SH-SY5Y (cell line): ENCODE data around the gene GPHA2.

Experiments
- GATA2 ChIP-seq: IDR thresholded peaks from 2 replicates; pipeline ENCODE4 v1.6.1; 2011; ENCODE audit warnings: mild to moderate bottlenecking, low read depth, low read length
- GATA3 ChIP-seq: IDR thresholded peaks from 2 replicates; pipeline ENCODE4 v1.6.1; 2011; ENCODE audit warnings: low read depth, mild to moderate bottlenecking, low read length, moderate library complexity

The GPHA2 gene

DNA sequence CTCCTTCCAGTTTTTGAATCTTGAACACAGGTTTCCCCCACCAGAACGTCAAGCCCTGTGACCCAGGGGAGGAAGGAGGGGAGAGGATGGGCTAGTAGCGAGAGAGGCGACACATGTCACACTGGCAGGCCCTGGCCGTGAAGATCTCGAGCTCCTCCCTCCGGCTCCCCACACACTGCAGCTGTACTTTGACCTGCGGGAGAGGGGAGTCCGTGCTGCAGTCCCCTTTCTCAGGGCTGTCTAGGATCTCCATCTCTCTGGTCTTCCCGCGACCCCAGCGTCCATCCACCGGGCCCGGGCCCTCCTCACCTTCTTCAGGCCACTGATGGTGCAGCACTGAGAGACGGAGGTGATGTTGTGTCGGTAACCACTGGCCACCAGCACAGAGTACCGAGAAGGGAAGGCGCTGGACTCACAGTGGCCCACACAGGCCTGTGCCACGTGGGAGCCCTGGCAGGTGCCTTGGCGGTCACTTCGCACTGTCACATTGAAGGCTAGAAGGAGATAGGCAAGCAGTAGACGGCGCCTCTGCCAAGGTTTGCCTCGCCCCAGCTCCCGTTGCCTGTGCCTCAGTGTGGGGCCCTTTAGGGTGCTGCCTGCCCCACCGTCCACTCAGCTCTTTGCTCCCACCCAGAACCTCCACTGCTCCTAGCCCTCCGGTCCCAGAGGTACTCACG, 873 bp downstream of the GPHA2 start:
- TF ChIP-seq GATA3 (no peak), GATA2 (no peak)

GRCh38 chr11:64933935-64934681, 1.6 kb downstream of the GPHA2 start:
- TF ChIP-seq GATA3 (no peak), GATA2 (no peak)

DNA sequence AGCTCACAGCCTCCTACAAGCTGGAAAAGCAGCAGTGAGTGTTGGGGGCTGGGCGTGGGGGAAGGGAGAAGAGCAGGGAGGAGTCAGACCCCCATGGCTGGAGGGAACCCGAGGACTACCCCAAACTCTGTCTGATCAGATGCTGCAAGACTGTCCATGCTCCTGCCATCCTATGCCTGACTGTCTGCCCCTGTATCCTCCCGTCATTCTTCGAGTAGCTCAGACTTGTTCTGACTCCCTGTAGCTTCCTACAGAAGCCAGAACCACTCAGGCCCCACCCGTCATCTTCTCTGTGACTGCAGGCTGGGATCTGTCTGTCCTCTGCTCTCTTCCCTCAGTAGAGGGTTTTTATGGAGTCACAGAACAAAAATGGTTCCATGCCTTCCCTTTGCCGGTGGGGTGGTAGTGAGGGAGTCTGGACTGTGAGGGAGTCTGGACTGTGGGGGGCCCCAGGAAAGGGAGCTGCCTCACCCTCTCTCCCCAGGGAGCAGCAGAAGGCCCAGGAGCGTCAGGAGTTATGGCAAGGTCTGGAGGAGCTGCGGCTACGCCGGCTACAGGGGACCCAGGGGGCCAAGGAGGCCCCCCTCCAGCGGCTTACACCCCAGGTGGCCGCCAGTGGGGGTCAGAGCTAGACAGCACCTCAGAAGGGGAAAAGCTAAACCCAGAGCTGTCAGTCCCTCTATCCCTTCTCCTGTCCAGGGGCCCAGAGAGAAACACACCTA, 2.3 kb downstream of the GPHA2 start:
- TF ChIP-seq GATA3 (no peak), GATA2 (no peak)

- TF ChIP-seq GATA2 (no peak), GATA3 (no peak)
Measured at GRCh38 chr11:64932324-64932723, 3.4 kb downstream of the GPHA2 start.

GRCh38 chr11:64931290-64931689, 4.4 kb downstream of the GPHA2 start:
- TF ChIP-seq GATA2 (no peak), GATA3 (no peak)

DNA sequence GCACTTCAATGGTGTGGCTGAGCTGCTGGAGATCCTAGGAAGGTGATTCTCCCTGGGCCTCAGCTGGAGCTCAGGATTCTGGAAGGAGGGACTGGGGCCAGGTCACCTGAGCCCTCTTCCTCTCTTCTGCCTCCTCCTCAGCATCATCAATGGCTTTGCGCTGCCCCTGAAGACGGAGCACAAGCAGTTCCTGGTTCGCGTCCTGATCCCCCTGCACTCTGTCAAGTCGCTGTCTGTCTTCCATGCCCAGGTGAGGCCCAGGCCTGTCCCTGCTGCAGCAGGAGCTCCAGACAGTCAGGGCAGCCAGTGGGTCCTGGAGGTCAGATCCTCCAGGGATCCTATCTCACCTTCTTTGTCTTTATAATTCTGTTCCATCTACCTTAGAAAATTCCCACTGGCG, 5.4 kb downstream of the GPHA2 start:
- TF ChIP-seq GATA3 (no peak), GATA2 (no peak)

GRCh38 chr11:64929625-64930024, 6.1 kb downstream of the GPHA2 start:
- TF ChIP-seq GATA2 (no peak), GATA3 (no peak)

- TF ChIP-seq GATA3 (no peak), GATA2 (no peak)
Measured at GRCh38 chr11:64928957-64929356, 6.7 kb downstream of the GPHA2 start.

DNA sequence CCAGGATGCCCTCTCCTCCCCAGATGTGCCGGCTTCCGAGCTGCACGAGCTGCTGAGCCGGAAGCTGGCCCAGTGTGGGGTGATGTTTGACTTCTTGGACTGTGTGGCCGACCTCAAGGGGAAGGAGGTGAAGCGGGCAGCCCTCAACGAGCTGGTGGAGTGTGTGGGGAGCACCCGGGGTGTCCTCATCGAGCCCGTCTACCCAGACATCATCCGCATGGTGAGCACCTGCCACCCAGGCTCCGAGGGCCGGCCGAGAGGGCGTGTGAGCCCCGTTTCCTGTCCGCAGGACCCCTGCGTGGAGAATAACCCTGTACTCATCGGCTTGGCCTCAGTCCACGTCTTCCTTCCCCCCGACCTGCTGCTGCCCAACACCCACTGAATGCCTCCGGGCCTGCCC, 9.0 kb downstream of the GPHA2 start:
- TF ChIP-seq GATA2, result no peak
- TF ChIP-seq GATA3, result no peak

GRCh38 chr11:64925536-64926436, 9.9 kb downstream of the GPHA2 start:
- TF ChIP-seq GATA2, result no peak
- TF ChIP-seq GATA3, result no peak

DNA sequence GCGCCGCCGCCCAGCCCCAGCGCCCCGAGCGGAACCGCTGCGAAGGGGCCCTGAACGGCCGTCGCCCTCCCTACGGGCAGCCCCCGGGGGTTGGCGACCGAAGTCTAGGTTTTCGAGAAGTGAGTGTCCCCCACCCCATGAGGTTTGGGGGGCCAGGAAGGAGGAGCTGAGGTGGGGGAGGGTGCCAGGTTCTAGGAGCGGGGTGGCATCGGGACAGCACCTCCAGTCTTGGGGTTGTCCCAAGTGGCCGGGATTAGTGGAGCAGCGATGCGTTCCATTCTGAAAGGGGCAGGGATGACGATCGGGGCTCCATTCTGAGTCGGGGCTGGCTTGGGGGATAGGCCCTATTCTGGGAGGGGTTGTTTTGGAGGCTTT, 10.8 kb downstream of the GPHA2 start:
- TF ChIP-seq GATA3, result no peak
- TF ChIP-seq GATA2, result no peak

DNA sequence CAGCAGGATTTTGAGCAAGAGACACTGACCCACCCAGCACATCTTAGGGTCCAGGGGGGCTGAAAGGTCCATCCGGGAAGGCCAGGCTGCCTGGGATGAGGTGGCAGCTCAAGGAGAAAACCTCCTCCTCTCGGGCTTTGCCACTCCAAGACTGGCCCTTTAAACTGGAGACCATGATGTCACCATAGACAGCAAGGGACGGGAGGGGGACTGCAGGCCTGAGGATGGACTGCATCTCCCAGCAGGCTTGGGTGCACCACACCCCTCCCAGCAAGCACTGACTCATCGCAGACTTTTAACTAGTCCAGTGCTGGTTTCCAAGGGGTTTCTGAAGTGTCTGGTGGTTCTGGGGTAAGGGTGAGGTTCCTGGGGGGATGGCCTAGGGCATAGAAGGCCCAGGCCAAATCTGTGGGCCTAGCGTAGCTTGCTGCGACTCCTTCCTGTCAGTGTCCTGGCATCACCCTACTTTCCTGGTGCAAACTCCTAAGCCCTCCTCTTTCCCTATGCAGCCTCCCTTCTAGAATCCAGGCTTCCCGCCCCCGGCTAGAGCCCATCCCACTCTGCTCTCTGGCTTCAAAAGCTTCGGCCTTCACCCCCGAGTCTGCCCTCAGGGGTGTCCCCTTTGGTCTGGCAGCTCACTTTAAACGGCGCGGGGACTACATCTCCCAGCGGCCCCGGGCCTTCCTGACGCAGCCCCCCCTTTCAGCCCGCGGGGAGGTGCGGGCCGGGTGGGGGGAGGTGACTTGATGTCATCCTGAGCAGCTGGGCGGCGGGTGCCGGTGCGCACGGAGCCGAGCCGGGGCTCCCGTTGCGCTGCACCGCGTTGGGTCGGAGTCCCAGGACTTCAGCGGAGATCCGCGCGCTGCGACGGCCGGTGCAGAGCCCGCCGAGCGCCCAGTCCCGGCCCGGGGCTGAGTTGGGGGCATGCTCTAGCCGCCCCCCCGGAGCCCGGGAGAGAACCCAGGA, 11.5 kb downstream of the GPHA2 start, which contains the start of gene PPP2R5B:
PPP2R5B (plus strand) TSS at position 746 of the 966 bp plus-strand sequence. CDS start 1,046 bp downstream, outside the sequence.
- TF ChIP-seq GATA2, result no peak
- TF ChIP-seq GATA3, result no peak
